Mucosa of descending colon (tissue), 3 donors: ENCODE measurements around the gene PERM1. TPM values are rescaled to one million over a fixed set of nuclear protein-coding genes. Genes with fewer than 3 reads are reported as not detected.

Source experiments
- ATAC-seq: fragments of 200-7000 bp; cut with Tn5 transposase; one replicate; pipeline ENCODE4 v1.9.1; 2020; ENCODE audit warnings: mild to moderate bottlenecking, moderate library complexity
- DNase-seq, 3 donors: peaks; one replicate each; pipeline ENCODE4 v3.0.0-alpha.2; 2020
- H3K36me3 ChIP-seq: fragments of 200-600 bp; one replicate; pipeline ENCODE4 v1.8.0; 2021; ENCODE audit warnings: low read depth, mild to moderate bottlenecking
- H3K4me1 ChIP-seq: fragments of 200-600 bp; one replicate; pipeline ENCODE4 v1.8.0; 2021; ENCODE audit warnings: low read depth, mild to moderate bottlenecking
- H3K4me3 ChIP-seq: fragments of 200-600 bp; one replicate; pipeline ENCODE4 v1.8.0; 2021; ENCODE audit warnings: mild to moderate bottlenecking
- H3K9me3 ChIP-seq: fragments of 200-600 bp; one replicate; pipeline ENCODE4 v1.8.0; 2021; ENCODE audit warnings: mild to moderate bottlenecking
- CTCF ChIP-seq: fragments of 200-600 bp; IDR thresholded peaks from one replicate; pipeline ENCODE4 v1.8.0; 2022; ENCODE audit warnings: antibody characterized with exemption, mild to moderate bottlenecking
- intact Hi-C, 2 donors: fragments of 100-400 bp; cut with DNase I in 1 of 2; cut with micrococcal nuclease in 1 of 2; formaldehyde crosslinking; loops; one replicate each; pipeline versions ENCODE4 v1.11.0 to v1.11.1; 2022; cut with DNase I, micrococcal nuclease
- total RNA-seq, 3 donors: library from RNA; stranded (reverse); fragmentation: NEBNext Ultra II Directional in 2 of 3; extraction: Animal tissue kit (Norgen Biotek cat#: 25700) in 2 of 3; gene quantifications; one replicate each; pipeline versions ENCODE4 v1.2.1 to v1.2.4, GENCODE V29; 2021 to 2023
- donor health status: DM: no; HTN: no; CAD: no; lungs with moderate emphysema.
- donor health status: DM: no; HTN: no; CAD: no.
- donor health status: DM: no; HTN: yes; CAD: no.

The PERM1 gene
- total RNA-seq, 3 donors from 2014 or later: 0.24 TPM; not detected in 2

- Histone ChIP-seq H3K9me3 (no peaks in the 10 kb centered on the region), H3K4me1 (peaks cover 12% of the 10 kb centered on the region), H3K36me3 (no peaks in the 10 kb centered on the region), H3K4me3 (no peak overlapping the region)
- TF ChIP-seq CTCF: no peak
- ATAC-seq (no peak), DNase-seq (no peak)
- intact Hi-C loops: no loop called here
Measured at GRCh38 chr1:953524-954320, 28.2 kb downstream of the PERM1 start.

GRCh38 chr1:952603-953002 is 29.3 kb downstream of the PERM1 start:
- peaks cover 4% of the 10 kb centered on the region for H3K36me3 ChIP-seq
- DNase-seq: no peak

GRCh38 chr1:952201-952600 is 29.7 kb downstream of the PERM1 start:
- intact Hi-C loops: no loop called here
- peaks cover under 1% of the 10 kb centered on the region for H3K4me1 ChIP-seq
- TF ChIP-seq CTCF: no peak
- no peak overlapping the region for H3K4me3 ChIP-seq
- DNase-seq (no peak), ATAC-seq (no peak)
- no peaks in the 10 kb centered on the region for H3K9me3 ChIP-seq
- peaks cover 5% of the 10 kb centered on the region for H3K36me3 ChIP-seq

More at GRCh38 chr1:952603-953002, 29.3 kb downstream of the PERM1 start:
- intact Hi-C loops: no loop called here
- Histone ChIP-seq H3K4me3 (no peak overlapping the region), H3K4me1 (peaks cover 4% of the 10 kb centered on the region), H3K9me3 (no peaks in the 10 kb centered on the region)
- ATAC-seq: no peak
- no peak for TF ChIP-seq CTCF

- ATAC-seq: no peak
- no peaks in the 10 kb centered on the region for H3K4me1 ChIP-seq
- H3K36me3 ChIP-seq: peaks cover 5% of the 10 kb centered on the region
- intact Hi-C loops: no loop called here
- TF ChIP-seq CTCF: no peak
- H3K4me3 ChIP-seq: no peak overlapping the region
- DNase-seq: no peak
- no peaks in the 10 kb centered on the region for H3K9me3 ChIP-seq
Measured at GRCh38 chr1:951364-951763, 30.5 kb downstream of the PERM1 start.

GRCh38 chr1:950881-951280 is 31.0 kb downstream of the PERM1 start:
- ATAC-seq (no peak), DNase-seq (no peak)
- Histone ChIP-seq H3K4me3 (no peak overlapping the region), H3K4me1 (no peaks in the 10 kb centered on the region), H3K9me3 (no peaks in the 10 kb centered on the region), H3K36me3 (peaks cover 5% of the 10 kb centered on the region)
- TF ChIP-seq CTCF: no peak
- intact Hi-C loops: no loop called here
